Naive thymus-derived CD4-positive, alpha-beta T cell (primary cell): ENCODE results near the gene TMEM272. TPM values are rescaled to one million over a fixed set of nuclear protein-coding genes. Genes with fewer than 3 reads are reported as not detected.
A peak's percentile ranks its signal among the peaks of the same experiment; 100 is the strongest.

Source experiments
- ATAC-seq: fragments of 150-1000 bp; cut with Tn5 transposase; 2 replicates; pipeline ENCODE4 v1.10.0; 2021; ENCODE audit warnings: mild to moderate bottlenecking, moderate library complexity
- CTCF ChIA-PET: fragments of 350-600 bp; sonication (Branson Sonifier 250); formaldehyde crosslinking; loops from one replicate; lab custom pipeline; 2021; ENCODE audit warnings: antibody characterized with exemption; lab: Charles Lee
- POLR2A ChIA-PET: fragments of 350-600 bp; sonication (Branson Sonifier 250); formaldehyde crosslinking; loops from one replicate; lab custom pipeline; 2021; ENCODE audit warnings: antibody characterized with exemption, inconsistent platforms; lab: Charles Lee
- DNase-seq, 9 donors: peaks; one replicate each; pipeline versions ENCODE4 v3.0.0 to v3.0.0-alpha.2; 2020 to 2022; ENCODE audit warnings: mixed read lengths in 1 of 9
- H3K27ac ChIP-seq: one replicate; pipeline ENCODE4 v1.7.0; 2013; ENCODE audit warnings: mild to moderate bottlenecking, low read depth, low read length, moderate library complexity
- H3K27me3 ChIP-seq, 2 donors: one replicate each; pipeline ENCODE4 v1.7.0; 2013; ENCODE audit warnings: low read length in 2 of 2, mild to moderate bottlenecking in 2 of 2, moderate library complexity in 2 of 2; ENCODE audit not compliant: control insufficient read depth in 2 of 2, insufficient read depth in 2 of 2
- H3K36me3 ChIP-seq, 3 experiments: 1 replicate in 2 of 3; 2 replicates in 1 of 3; pipeline ENCODE4 v1.7.0; 2013; ENCODE audit warnings: low read length in 3 of 3, mild to moderate bottlenecking in 3 of 3, moderate library complexity in 1 of 3; ENCODE audit not compliant: insufficient read depth in 3 of 3, control insufficient read depth in 2 of 3
- H3K4me1 ChIP-seq, 2 donors: one replicate each; pipeline ENCODE4 v1.7.0; 2013; ENCODE audit warnings: low read length in 2 of 2, mild to moderate bottlenecking in 2 of 2, moderate library complexity in 1 of 2; ENCODE audit not compliant: control insufficient read depth in 2 of 2, insufficient read depth in 2 of 2
- H3K4me3 ChIP-seq: 2 replicates; pipeline ENCODE4 v1.7.0; 2013; ENCODE audit warnings: mild to moderate bottlenecking, low read length
- H3K9me3 ChIP-seq, 3 experiments: 1 replicate in 2 of 3; 2 replicates in 1 of 3; pipeline ENCODE4 v1.7.0; 2013; ENCODE audit warnings: low read length in 3 of 3; ENCODE audit not compliant: control insufficient read depth in 2 of 3
- H3K27ac Mint-ChIP-seq, 9 donors: one replicate each; pipeline ENCODE4 v1.8.0; 2020 to 2022; ENCODE audit warnings: mixed read lengths in 9 of 9, mild to moderate bottlenecking in 8 of 9, moderate library complexity in 5 of 9, inconsistent platforms in 2 of 9
- H3K27me3 Mint-ChIP-seq, 5 donors: one replicate each; pipeline ENCODE4 v1.8.0; 2021 to 2022; ENCODE audit warnings: mixed read lengths in 5 of 5, mild to moderate bottlenecking in 1 of 5
- H3K36me3 Mint-ChIP-seq, 5 donors: one replicate each; pipeline ENCODE4 v1.8.0; 2020 to 2022; ENCODE audit warnings: mixed read lengths in 5 of 5, mild to moderate bottlenecking in 3 of 5, inconsistent platforms in 1 of 5
- H3K4me1 Mint-ChIP-seq, 7 donors: one replicate each; pipeline ENCODE4 v1.8.0; 2020 to 2022; ENCODE audit warnings: mixed read lengths in 7 of 7, mild to moderate bottlenecking in 3 of 7, inconsistent platforms in 1 of 7
- H3K4me3 Mint-ChIP-seq, 10 donors: one replicate each; pipeline ENCODE4 v1.8.0; 2020 to 2022; ENCODE audit warnings: mild to moderate bottlenecking in 10 of 10, mixed read lengths in 10 of 10, moderate library complexity in 6 of 10, inconsistent platforms in 2 of 10
- H3K9me3 Mint-ChIP-seq, 11 donors: one replicate each; pipeline ENCODE4 v1.8.0; 2020 to 2022; ENCODE audit warnings: mixed read lengths in 11 of 11, mild to moderate bottlenecking in 4 of 11, inconsistent platforms in 1 of 11, moderate library complexity in 1 of 11
- intact Hi-C, 2 donors: fragments of 100-400 bp; cut with micrococcal nuclease; formaldehyde crosslinking; loops; one replicate each; pipeline ENCODE4 v1.15.1; 2023
- polyA plus RNA-seq, 2 donors: library from polyadenylated mRNA; unstranded; fragments of 300-500 nt; fragmentation: Illumina TruSeq; gene quantifications; one replicate each; pipeline ENCODE4 v1.2.3, GENCODE V29; 2021
- total RNA-seq, 6 experiments: library from RNA in 5 of 6; stranded (reverse) in 5 of 6; gene quantifications; 1 replicate in 5 of 6; 2 replicates in 1 of 6; pipeline ENCODE4 v1.2.3 and lab custom pipeline; 2021 to 2026

TMEM272 gene
- total and polyA plus RNA-seq, 7 experiments from 2014 or later, result 0.19 to 23.3 (median 3.5) TPM

- Histone ChIP-seq H3K4me3 (no peak overlapping the region), H3K4me1 (peaks cover 2% of the 10 kb centered on the region in 2 donors), H3K27ac (no peak overlapping the region), H3K9me3 (no peaks in the 10 kb centered on the region), H3K27me3 (no peaks in the 10 kb centered on the region), H3K36me3 (peaks cover 0 to 17% (median 0%) of the 10 kb centered on the region in 3 experiments)
- DNase-seq (no peak), ATAC-seq (no peak)
- H3K27ac Mint-ChIP-seq, result no peak overlapping the region
- no peaks in the 10 kb centered on the region for H3K27me3 Mint-ChIP-seq
- no peak overlapping the region for H3K4me3 Mint-ChIP-seq
- H3K9me3 Mint-ChIP-seq, result no peaks in the 10 kb centered on the region
- ChIA-PET POLR2A (interaction anchor here (1.0 to 7.5 kb wide), 4 partner anchors 10 to 343 kb away, joined by 3 to 130 read pairs (median 4); partner anchors contain the start of gene INTS6), CTCF (interaction anchor here (0.5 to 4.4 kb wide), 7 partner anchors 13 to 363 kb away, joined by 3 to 54 read pairs (median 14); no protein-coding TSS in a partner anchor)
- intact Hi-C loops, result loop anchor here (2.0 to 5.0 kb wide), 3 partner anchors 36 to 574 kb away; partner anchors contain the start of gene FAM124A (in 1 of the 2)
- peaks cover 3 to 37% (median 16%) of the 10 kb centered on the region in 5 donors for H3K36me3 Mint-ChIP-seq
- peaks cover 11 to 29% (median 25%) of the 10 kb centered on the region in 7 donors for H3K4me1 Mint-ChIP-seq
Measured at GRCh38 chr13:51796546-51796945, 48.4 kb downstream of the TMEM272 start.

GRCh38 chr13:51795419-51795818 is 49.6 kb downstream of the TMEM272 start:
- no peak for ATAC-seq
- CTCF ChIA-PET, result interaction anchor here (0.8 to 4.4 kb wide), 4 partner anchors 36 to 365 kb away, joined by 3 to 54 read pairs (median 4); no protein-coding TSS in a partner anchor
- H3K4me3 Mint-ChIP-seq, result no peak overlapping the region
- no peaks in the 10 kb centered on the region for H3K9me3 Mint-ChIP-seq
- H3K27ac ChIP-seq, result no peak overlapping the region
- no peaks in the 10 kb centered on the region for H3K27me3 Mint-ChIP-seq
- H3K4me1 Mint-ChIP-seq, result peaks cover 11 to 24% (median 22%) of the 10 kb centered on the region in 7 donors
- H3K27ac Mint-ChIP-seq, result no peak overlapping the region
- no peak overlapping the region for H3K4me3 ChIP-seq
- no peaks in the 10 kb centered on the region for H3K27me3 ChIP-seq
- DNase-seq, result no peak
- no peaks in the 10 kb centered on the region for H3K9me3 ChIP-seq
- H3K4me1 ChIP-seq, result no peaks in the 10 kb centered on the region
- POLR2A ChIA-PET, result interaction anchor here (1.0 to 1.2 kb wide), 3 partner anchors 9 to 342 kb away, joined by 3 to 5 read pairs (median 3); partner anchors contain the start of gene INTS6
- H3K36me3 Mint-ChIP-seq, result peaks cover 3 to 44% (median 16%) of the 10 kb centered on the region in 5 donors
- intact Hi-C loops, result loop anchor here in 1 of 2 donors (5.0 kb wide), 2 partner anchors 37 to 413 kb away; no protein-coding TSS in a partner anchor
- H3K36me3 ChIP-seq, result peaks cover 0 to 17% (median 0%) of the 10 kb centered on the region in 3 experiments

- Histone ChIP-seq H3K9me3 (no peaks in the 10 kb centered on the region), H3K4me1 (no peaks in the 10 kb centered on the region), H3K4me3 (no peak overlapping the region), H3K36me3 (peaks cover 0 to 17% (median 0%) of the 10 kb centered on the region in 3 experiments), H3K27ac (no peak overlapping the region), H3K27me3 (no peaks in the 10 kb centered on the region)
- H3K36me3 Mint-ChIP-seq, result peaks cover 3 to 46% (median 16%) of the 10 kb centered on the region in 5 donors
- H3K27me3 Mint-ChIP-seq, result no peaks in the 10 kb centered on the region
- no peak overlapping the region for H3K4me3 Mint-ChIP-seq
- no peaks in the 10 kb centered on the region for H3K9me3 Mint-ChIP-seq
- POLR2A ChIA-PET, result interaction anchor here (1.0 kb wide), 1 partner anchor 342 kb away, joined by 3 read pairs; the partner anchor contains the start of gene INTS6
- H3K4me1 Mint-ChIP-seq, result peaks cover 11 to 23% (median 18%) of the 10 kb centered on the region in 7 donors
- intact Hi-C loops, result loop anchor here in 1 of 2 donors (5.0 kb wide), 2 partner anchors 37 to 413 kb away; no protein-coding TSS in a partner anchor
- peak overlapping the region in 1 of 9 donors; percentile 28 for H3K27ac Mint-ChIP-seq
- DNase-seq (no peak), ATAC-seq (no peak)
- CTCF ChIA-PET, result interaction anchor here (0.6 to 4.4 kb wide), 5 partner anchors 37 to 364 kb away, joined by 3 to 54 read pairs (median 4); no protein-coding TSS in a partner anchor
Measured at GRCh38 chr13:51794964-51795363, 50.0 kb downstream of the TMEM272 start.

GRCh38 chr13:51793570-51794271 is 51.3 kb downstream of the TMEM272 start:
- Histone ChIP-seq H3K27ac (no peak overlapping the region), H3K27me3 (no peaks in the 10 kb centered on the region), H3K36me3 (peaks cover 0 to 21% (median 0%) of the 10 kb centered on the region in 3 experiments), H3K4me3 (no peak overlapping the region), H3K9me3 (no peaks in the 10 kb centered on the region), H3K4me1 (no peaks in the 10 kb centered on the region)
- H3K4me3 Mint-ChIP-seq, result no peak overlapping the region
- peak; percentile 65 for ATAC-seq
- H3K9me3 Mint-ChIP-seq, result no peaks in the 10 kb centered on the region
- DNase-seq, result peak in 1 of 9 donors; percentile 44
- peaks cover 3 to 57% (median 27%) of the 10 kb centered on the region in 5 donors for H3K36me3 Mint-ChIP-seq
- intact Hi-C loops, result no loop called here
- no peaks in the 10 kb centered on the region for H3K27me3 Mint-ChIP-seq
- POLR2A ChIA-PET, result interaction anchor here (0.7 kb wide), 1 partner anchor 385 kb away, joined by 3 read pairs; no protein-coding TSS in a partner anchor
- peaks cover 11 to 19% (median 18%) of the 10 kb centered on the region in 7 donors for H3K4me1 Mint-ChIP-seq
- CTCF ChIA-PET, result interaction anchor here (1.5 kb wide), 1 partner anchor 363 kb away, joined by 3 read pairs; no protein-coding TSS in a partner anchor
- H3K27ac Mint-ChIP-seq, result peak overlapping the region in 3 of 9 donors; percentile 23 to 69 (median 47)

- peaks cover 0 to 44% (median 15%) of the 10 kb centered on the region in 5 donors for H3K36me3 Mint-ChIP-seq
- peaks cover 0 to 5% of the 10 kb centered on the region in 2 donors for H3K4me1 ChIP-seq
- H3K27ac Mint-ChIP-seq, result peak overlapping the region in 2 of 9 donors; percentile 36 to 65
Measured at GRCh38 chr13:51786425-51787265, 58.3 kb downstream of the TMEM272 start.

More at GRCh38 chr13:51786425-51787265, 58.3 kb downstream of the TMEM272 start:
- no peaks in the 10 kb centered on the region for H3K9me3 Mint-ChIP-seq
- ChIA-PET POLR2A (interaction anchor here (0.5 to 1.3 kb wide), 2 partner anchors 9 to 346 kb away, joined by 3 read pairs; no protein-coding TSS in a partner anchor), CTCF (no interaction called here)
- H3K27me3 Mint-ChIP-seq, result no peaks in the 10 kb centered on the region
- DNase-seq, result no peak
- intact Hi-C loops, result no loop called here
- Histone ChIP-seq H3K9me3 (no peaks in the 10 kb centered on the region), H3K27me3 (no peaks in the 10 kb centered on the region), H3K4me3 (no peak overlapping the region), H3K27ac (no peak overlapping the region), H3K36me3 (peaks cover 0 to 13% (median 0%) of the 10 kb centered on the region in 3 experiments)
- H3K4me1 Mint-ChIP-seq, result peaks cover 3 to 14% (median 9%) of the 10 kb centered on the region in 7 donors
- no peak overlapping the region for H3K4me3 Mint-ChIP-seq
- no peak for ATAC-seq
